ENCODE measurements around the gene NTPCR. TPM values are rescaled to one million over a fixed set of nuclear protein-coding genes. Genes with fewer than 3 reads are reported as not detected.
"Not testable (repeated sequence)": the region's sequence is repeated elsewhere in the genome, so short reads cannot be mapped to it uniquely, and the experiment has no call there.

NTPCR gene
- total RNA-seq, 1 donor from 2014 or later, result 52.2 TPM

DNA sequence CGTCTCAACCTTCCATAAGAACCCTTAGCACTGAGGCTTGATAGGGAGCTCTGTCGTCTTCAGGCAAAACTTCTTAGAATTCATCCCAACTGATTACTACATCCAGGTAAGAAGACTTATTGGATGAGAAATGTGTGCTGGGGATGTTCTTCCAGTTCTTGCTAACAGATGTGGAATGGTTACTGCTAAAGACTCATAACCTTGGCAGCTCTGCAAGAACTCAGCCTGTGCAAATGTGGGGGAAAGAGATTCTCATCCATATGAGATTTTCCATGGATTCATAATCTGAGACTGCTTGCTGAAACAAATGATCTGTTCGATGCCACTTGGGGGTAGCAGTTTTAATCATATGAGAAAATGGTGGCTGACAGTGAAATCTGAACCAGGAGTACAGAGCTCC is 48.2 kb downstream of the NTPCR start:
- DNase-seq (no peak), ATAC-seq (no peak)
- intact Hi-C loops (cut with micrococcal nuclease), result no loop called here

DNA sequence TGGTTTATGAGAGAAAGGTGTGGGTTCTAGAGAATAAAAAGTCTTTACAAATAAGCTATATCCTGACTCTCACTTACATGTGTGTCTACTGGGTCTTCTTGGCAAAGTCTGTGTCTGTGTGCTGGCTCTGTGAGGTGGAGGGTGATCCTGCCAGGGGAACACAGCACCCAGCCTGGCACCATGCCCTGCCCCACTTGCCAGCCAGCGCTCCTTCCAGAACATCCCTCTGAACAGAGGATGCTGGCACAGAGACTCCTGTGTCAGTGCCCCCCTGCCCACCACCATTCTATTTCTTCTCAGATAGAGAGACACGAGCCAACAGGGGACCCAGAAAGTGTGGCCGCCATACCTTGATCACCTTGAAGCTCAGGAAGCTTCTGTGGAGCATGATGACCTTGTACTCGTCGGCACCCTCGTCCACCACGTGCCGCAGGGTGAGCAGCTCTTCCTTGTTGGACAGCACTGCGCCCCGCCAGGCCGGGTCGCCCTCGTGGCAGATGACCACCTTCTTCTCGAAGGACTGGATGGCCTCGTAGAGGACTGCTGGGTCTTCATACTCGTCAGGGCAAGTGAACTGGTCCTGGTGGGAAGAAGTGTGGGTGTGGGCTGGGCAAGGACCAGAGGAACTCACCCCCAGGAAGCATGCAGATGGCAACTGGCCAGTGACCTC is 49.7 kb downstream of the NTPCR start:
- ATAC-seq, result peak; percentile 83
- intact Hi-C loops (cut with micrococcal nuclease), result no loop called here
- peak; percentile 82 for DNase-seq

- DNase-seq; intact Hi-C loops (cut with micrococcal nuclease); ATAC-seq: not testable (repeated sequence)
Measured at GRCh38 chr1:233003638-233004037, 53.2 kb downstream of the NTPCR start.

GRCh38 chr1:233004451-233004850 is 54.0 kb downstream of the NTPCR start:
- no peak for DNase-seq
- intact Hi-C loops (cut with micrococcal nuclease), result no loop called here
- no peak for ATAC-seq

- DNase-seq (no peak), ATAC-seq (no peak)
- intact Hi-C loops (cut with micrococcal nuclease), result no loop called here
Measured at GRCh38 chr1:233005156-233005555, 54.7 kb downstream of the NTPCR start.

- intact Hi-C loops (cut with micrococcal nuclease), result no loop called here
- DNase-seq, result no peak
- ATAC-seq, result peak; percentile 32
Measured at GRCh38 chr1:233005703-233006102, 55.3 kb downstream of the NTPCR start.

DNA sequence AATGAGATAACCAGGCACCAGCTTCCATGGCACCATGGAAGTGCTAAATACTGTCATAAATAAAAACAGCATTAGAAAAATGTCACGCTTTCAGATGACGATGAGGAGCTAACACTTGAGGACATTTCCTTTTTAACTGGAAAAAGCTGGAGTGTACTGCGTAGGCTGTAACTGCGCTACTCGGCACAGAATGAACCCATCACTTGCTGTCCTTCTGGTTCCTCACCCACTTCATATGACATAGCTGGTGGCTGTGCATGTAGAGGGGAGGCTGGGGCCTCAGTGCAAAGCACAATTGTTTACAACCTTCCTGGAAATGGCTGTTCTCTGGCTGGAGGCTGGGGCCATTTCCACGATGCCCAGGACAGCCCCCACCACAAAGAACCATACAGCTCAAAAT is 55.7 kb downstream of the NTPCR start:
- intact Hi-C loops (cut with micrococcal nuclease), result no loop called here
- DNase-seq (no peak), ATAC-seq (peak; percentile 27)

GRCh38 chr1:233006541-233006973 is 56.1 kb downstream of the NTPCR start:
- intact Hi-C loops (cut with micrococcal nuclease), result no loop called here
- no peak for DNase-seq

DNA sequence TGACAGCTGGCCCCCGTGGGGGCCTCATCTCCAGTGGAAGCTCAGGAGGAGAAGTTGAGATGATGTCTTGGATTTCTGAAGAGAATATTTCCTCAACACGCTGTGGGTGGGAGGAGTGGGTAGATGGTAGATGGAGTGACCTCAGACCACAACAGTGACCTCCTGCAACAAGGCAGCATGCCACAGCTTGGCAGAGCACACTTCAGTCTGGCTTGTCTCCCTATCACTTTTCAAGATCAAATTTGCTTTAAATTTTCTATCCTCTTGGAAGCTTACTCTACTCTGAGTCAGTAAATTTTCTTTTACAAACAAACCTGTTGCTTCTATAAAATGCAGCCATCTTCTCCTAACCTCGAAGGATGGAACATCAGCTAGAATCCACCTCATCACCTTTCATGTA is 59.7 kb downstream of the NTPCR start:
- intact Hi-C loops (cut with micrococcal nuclease), result no loop called here
- ATAC-seq, result no peak
- DNase-seq, result no peak

More at GRCh38 chr1:233006541-233006973, 56.1 kb downstream of the NTPCR start:
- no peak for ATAC-seq

DNA sequence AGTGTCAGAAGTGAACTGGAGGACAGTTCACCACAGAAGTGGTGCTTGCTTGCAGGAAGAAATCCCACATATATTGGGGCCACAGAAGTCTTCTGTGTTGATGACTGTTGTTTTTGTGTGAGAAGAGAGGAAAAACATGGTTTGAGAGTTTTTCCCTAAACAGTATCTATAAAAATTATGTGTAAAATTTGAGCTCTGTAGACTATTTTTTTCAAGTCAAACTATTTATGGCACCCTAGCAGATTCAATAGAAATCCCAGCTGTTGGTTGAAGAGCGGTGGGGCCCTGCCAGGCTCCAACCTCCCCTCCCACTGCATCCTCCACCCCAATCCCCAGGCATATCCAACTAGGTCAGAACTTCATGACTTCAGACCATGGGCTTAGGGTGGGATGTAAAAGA is 61.6 kb downstream of the NTPCR start:
- ATAC-seq (no peak), DNase-seq (no peak)
- intact Hi-C loops (cut with micrococcal nuclease), result no loop called here

- DNase-seq, result no peak
- no peak for ATAC-seq
- intact Hi-C loops (cut with micrococcal nuclease), result loop anchor here (2.0 kb wide), 1 partner anchor 45 kb away; no protein-coding TSS in a partner anchor
Measured at GRCh38 chr1:233015965-233016364, 65.6 kb downstream of the NTPCR start.

DNA sequence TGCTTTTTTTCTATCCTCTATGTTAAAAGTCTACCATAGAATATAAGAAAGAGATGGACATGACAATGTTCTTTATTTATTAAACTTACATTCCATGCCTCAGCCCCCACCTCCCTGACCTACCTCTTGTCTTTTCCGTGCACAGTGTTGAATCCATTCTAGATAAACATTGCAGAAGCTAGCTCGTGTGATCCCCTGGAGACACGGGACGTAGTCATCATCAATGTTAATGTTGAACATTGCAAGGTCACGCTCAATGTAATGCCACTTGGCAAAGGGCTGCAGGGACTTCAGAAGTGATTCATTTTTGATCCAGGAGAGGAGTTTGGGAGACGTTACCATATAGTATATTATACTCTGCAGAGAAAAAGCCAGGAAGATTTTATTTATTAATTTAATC is 66.4 kb downstream of the NTPCR start:
- intact Hi-C loops (cut with micrococcal nuclease), result loop anchor here (2.0 kb wide), 1 partner anchor 46 kb away; no protein-coding TSS in a partner anchor

GRCh38 chr1:233019083-233019482 is 68.7 kb downstream of the NTPCR start:
- intact Hi-C loops (cut with micrococcal nuclease), result no loop called here
- no peak for ATAC-seq
- no peak for DNase-seq

More for the DNA sequence above, 66.4 kb downstream of the NTPCR start:
- ATAC-seq (no peak), DNase-seq (no peak)

- intact Hi-C loops (cut with micrococcal nuclease), result no loop called here
- DNase-seq (no peak), ATAC-seq (peak; percentile 38)
Measured at GRCh38 chr1:233019778-233020325, 69.4 kb downstream of the NTPCR start.

GRCh38 chr1:233020426-233020825 is 70.0 kb downstream of the NTPCR start:
- DNase-seq, result no peak
- ATAC-seq, result peak; percentile 47
- intact Hi-C loops (cut with micrococcal nuclease), result no loop called here

- intact Hi-C loops (cut with micrococcal nuclease), result no loop called here
- DNase-seq, result no peak
- no peak for ATAC-seq
Measured at GRCh38 chr1:233022246-233022645, 71.8 kb downstream of the NTPCR start.

DNA sequence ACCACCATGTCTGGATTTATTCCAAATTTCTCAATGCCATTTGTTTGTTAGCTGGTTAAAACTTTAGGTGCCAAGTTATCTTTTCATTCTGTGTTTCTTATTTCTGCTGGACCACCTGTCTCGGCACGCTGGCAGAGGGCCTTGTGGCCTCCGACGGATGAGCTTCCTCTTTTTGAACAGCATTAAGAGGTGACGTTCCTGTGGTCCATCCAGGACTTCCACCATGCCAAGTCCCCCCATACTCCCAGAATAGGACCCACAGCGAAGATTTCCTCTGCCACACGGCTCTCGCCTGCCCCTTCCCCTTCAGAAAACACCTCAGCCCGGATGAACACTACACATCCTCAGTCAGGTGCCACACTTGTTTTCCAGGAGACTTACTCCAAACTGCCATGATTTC is 73.8 kb downstream of the NTPCR start:
- ATAC-seq (no peak), DNase-seq (no peak)
- intact Hi-C loops (cut with micrococcal nuclease), result no loop called here

GRCh38 chr1:233025157-233025556 is 74.7 kb downstream of the NTPCR start:
- peak; percentile 52 for DNase-seq
- intact Hi-C loops (cut with micrococcal nuclease), result loop anchor here (5.0 kb wide), 1 partner anchor 388 kb away; no protein-coding TSS in a partner anchor
- ATAC-seq, result peak; percentile 66

DNA sequence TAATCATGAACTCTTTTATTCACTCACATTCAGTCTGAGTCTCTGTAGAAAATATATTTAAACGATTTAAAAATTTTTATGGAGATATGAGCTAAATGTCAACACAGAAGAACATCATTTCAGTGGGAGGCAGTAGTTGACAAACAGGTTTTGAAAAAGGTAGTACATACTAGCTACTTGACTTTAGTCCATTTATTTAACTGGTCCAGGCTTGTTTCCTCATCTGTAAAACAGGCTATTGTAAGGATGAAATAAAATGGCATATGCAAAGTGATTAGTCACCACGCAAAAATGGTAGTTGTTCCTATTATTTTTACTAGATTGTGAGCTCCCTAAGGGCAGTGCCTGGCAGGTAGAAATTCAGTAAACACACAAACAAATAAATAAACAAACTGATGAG is 75.2 kb downstream of the NTPCR start:
- no peak for DNase-seq

GRCh38 chr1:233027046-233027445 is 76.6 kb downstream of the NTPCR start:
- intact Hi-C loops (cut with micrococcal nuclease), result loop anchor here (5.0 kb wide), 1 partner anchor 390 kb away; no protein-coding TSS in a partner anchor
- DNase-seq, result no peak
- no peak for ATAC-seq

More for the DNA sequence above, 75.2 kb downstream of the NTPCR start:
- intact Hi-C loops (cut with micrococcal nuclease), result loop anchor here (5.0 kb wide), 1 partner anchor 388 kb away; no protein-coding TSS in a partner anchor
- ATAC-seq, result no peak

DNA sequence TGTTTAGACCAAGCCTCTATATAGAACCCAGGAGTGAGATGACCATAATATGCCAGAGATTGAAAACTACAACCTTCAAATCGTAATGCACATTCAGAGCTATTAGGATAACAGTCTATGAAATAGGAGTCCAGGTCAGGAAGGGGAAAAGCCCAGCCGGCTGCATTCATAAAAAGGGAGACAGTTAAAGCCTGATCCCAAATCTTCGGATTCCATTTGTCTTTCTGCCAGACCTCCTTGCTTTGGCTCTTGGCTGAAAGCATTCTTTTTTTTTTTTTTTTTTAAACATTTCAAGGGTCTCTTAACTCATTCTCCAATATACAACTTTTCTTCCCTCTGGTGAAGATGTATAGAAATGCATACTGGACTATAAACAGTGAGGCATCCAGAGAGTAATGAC is 81.1 kb downstream of the NTPCR start:
- DNase-seq, result no peak
- no peak for ATAC-seq
- intact Hi-C loops (cut with micrococcal nuclease), result no loop called here

Measured in left ventricle myocardium superior (tissue), 1 donor.